B cell (primary cell): ENCODE measurements around the gene SYMPK. TPM values are rescaled to one million over a fixed set of nuclear protein-coding genes. Genes with fewer than 3 reads are reported as not detected.

Source experiments
- ATAC-seq: fragments of 200-7000 bp; cut with Tn5 transposase; one replicate; pipeline ENCODE4 v1.10.0; 2021; ENCODE audit warnings: low read depth, mild to moderate bottlenecking, moderate number of reproducible peaks, moderate library complexity
- CTCF ChIA-PET: fragments of 350-600 bp; sonication (Branson Sonifier 250); formaldehyde crosslinking; loops from one replicate; lab custom pipeline; 2021; ENCODE audit warnings: antibody characterized with exemption, inconsistent platforms; lab: Charles Lee
- POLR2A ChIA-PET: fragments of 350-600 bp; sonication (Branson Sonifier 250); formaldehyde crosslinking; loops from one replicate; lab custom pipeline; 2021; ENCODE audit warnings: antibody characterized with exemption; lab: Charles Lee
- DNase-seq: peaks from one replicate; pipeline ENCODE4 v3.0.0; 2013
- H2AFZ ChIP-seq: 2 replicates; pipeline ENCODE4 v1.6.1; 2012; ENCODE audit warnings: mild to moderate bottlenecking, low read depth, low read length; ENCODE audit not compliant: insufficient read depth, poor library complexity, severe bottlenecking
- H3K27ac ChIP-seq, 2 donors: 1 replicate in 1 of 2; 2 replicates in 1 of 2; pipeline ENCODE4 v1.5.1; 2012 to 2013; ENCODE audit warnings: low read length in 2 of 2, mild to moderate bottlenecking in 2 of 2, moderate library complexity in 1 of 2
- H3K27me3 ChIP-seq, 4 experiments: fragments of 200-600 bp in 1 of 4; sonication (generic) in 1 of 4; replicated peaks in 1 of 4; 1 replicate in 2 of 4; 2 replicates in 2 of 4; pipeline versions ENCODE4 v1.6.1 to v1.7.0; 2013 to 2016; ENCODE audit warnings: low read length in 3 of 4, mild to moderate bottlenecking in 2 of 4, mixed read lengths in 1 of 4, moderate library complexity in 1 of 4; ENCODE audit not compliant: insufficient read depth in 4 of 4, control insufficient read depth in 3 of 4; ENCODE audit errors: control extremely low read depth in 1 of 4
- H3K36me3 ChIP-seq, 2 experiments: replicated peaks in 1 of 2; 1 replicate in 1 of 2; 2 replicates in 1 of 2; pipeline versions ENCODE4 v1.6.1 to v1.7.1; 2013; ENCODE audit warnings: low read length in 1 of 2; ENCODE audit not compliant: insufficient read depth in 2 of 2, control insufficient read depth in 1 of 2; ENCODE audit errors: control extremely low read depth in 1 of 2, extremely low read depth in 1 of 2
- H3K4me1 ChIP-seq, 2 donors: fragments of 200-600 bp in 1 of 2; sonication (generic) in 1 of 2; 1 replicate in 1 of 2; 2 replicates in 1 of 2; pipeline versions ENCODE4 v1.5.1 to v1.6.1; 2013 to 2017; ENCODE audit warnings: low read length in 2 of 2; ENCODE audit not compliant: control insufficient read depth in 2 of 2, insufficient read depth in 2 of 2
- H3K4me2 ChIP-seq: replicated peaks from 2 replicates; pipeline ENCODE3; 2012; ENCODE audit warnings: mild to moderate bottlenecking, low read depth, low read length; ENCODE audit not compliant: poor library complexity, severe bottlenecking
- H3K4me3 ChIP-seq, 5 experiments: fragments of 200-600 bp in 1 of 5; sonication (generic) in 1 of 5; 1 replicate in 3 of 5; 2 replicates in 2 of 5; pipeline versions ENCODE4 v1.5.1 to v1.7.0; 2011 to 2016; ENCODE audit warnings: low read length in 4 of 5, mild to moderate bottlenecking in 4 of 5, low read depth in 2 of 5, control low read depth in 1 of 5, moderate library complexity in 1 of 5; ENCODE audit not compliant: insufficient read depth in 1 of 5; ENCODE audit errors: control extremely low read depth in 1 of 5, extremely low read depth in 1 of 5
- H3K79me2 ChIP-seq: fragments of 200-600 bp; sonication (generic); one replicate; pipeline ENCODE4 v1.6.0; 2016; ENCODE audit warnings: low read length; ENCODE audit not compliant: control insufficient read depth, insufficient read depth
- H3K9ac ChIP-seq: fragments of 200-600 bp; sonication (generic); 2 replicates; pipeline ENCODE4 v1.6.1; 2017; ENCODE audit warnings: mild to moderate bottlenecking, low read length, moderate library complexity
- H3K9me3 ChIP-seq, 3 donors: one replicate each; pipeline versions ENCODE4 v1.6.1 to v1.7.1; 2013; ENCODE audit warnings: low read length in 2 of 3; ENCODE audit not compliant: control insufficient read depth in 2 of 3, insufficient read depth in 1 of 3; ENCODE audit errors: control extremely low read depth in 1 of 3
- H4K20me1 ChIP-seq: 2 replicates; pipeline ENCODE4 v1.6.0; 2012; ENCODE audit warnings: mild to moderate bottlenecking, low read length; ENCODE audit not compliant: insufficient read depth, control insufficient read depth, poor library complexity, severe bottlenecking
- H3K27ac Mint-ChIP-seq: one replicate; pipeline ENCODE4 v1.8.0; 2021; ENCODE audit warnings: mixed read lengths
- H3K27me3 Mint-ChIP-seq: one replicate; pipeline ENCODE4 v1.8.0; 2021; ENCODE audit warnings: mixed read lengths
- H3K4me1 Mint-ChIP-seq: one replicate; pipeline ENCODE4 v1.8.0; 2021; ENCODE audit warnings: mixed read lengths
- H3K4me3 Mint-ChIP-seq: one replicate; pipeline ENCODE4 v1.8.0; 2021; ENCODE audit warnings: mixed read lengths
- H3K9me3 Mint-ChIP-seq: one replicate; pipeline ENCODE4 v1.8.0; 2022; ENCODE audit warnings: mixed read lengths; ENCODE audit not compliant: insufficient read depth
- EZH2 ChIP-seq: IDR thresholded peaks from 2 replicates; pipeline ENCODE4 v1.6.1; 2012; ENCODE audit warnings: borderline replicate concordance, low read depth, mild to moderate bottlenecking, moderate library complexity, low read length; ENCODE audit not compliant: insufficient read depth, poor library complexity, severe bottlenecking
- WGBS: methylation state at CpG from one replicate; pipeline ENCODE4 v1.1.5; 2013; ENCODE audit warnings: missing lambda C conversion rate; ENCODE audit not compliant: insufficient coverage; 5-methylcytosine and 5-hydroxymethylcytosine counted together
- intact Hi-C: fragments of 100-400 bp; cut with micrococcal nuclease; formaldehyde crosslinking; loops from one replicate; pipeline ENCODE4 v1.10.0; 2022
- polyA plus RNA-seq: library from polyadenylated mRNA; depleted of rRNA; stranded (reverse); fragments of >200 nt; gene quantifications from 2 replicates; pipeline ENCODE4 v1.2.3, GENCODE V29; 2012
- total RNA-seq, 2 donors: library from RNA; stranded (reverse); fragments of 120-200 nt in 1 of 2; gene quantifications; 1 replicate in 1 of 2; 2 replicates in 1 of 2; pipeline versions ENCODE4 v1.2.3 to v1.2.4, GENCODE V29; 2013 to 2022
- TF ChIP-seq, protein P1 (sequence below): fragments of 200-600 bp; IDR thresholded peaks from one replicate; pipeline ENCODE4 v1.8.0; 2022; ENCODE audit warnings: antibody characterized with exemption, mild to moderate bottlenecking

Gene SYMPK
- total and polyA plus RNA-seq, 2 donors (not counting 1 experiment from before 2014, with no cell fraction given) = 119 to 138 TPM

DNA sequence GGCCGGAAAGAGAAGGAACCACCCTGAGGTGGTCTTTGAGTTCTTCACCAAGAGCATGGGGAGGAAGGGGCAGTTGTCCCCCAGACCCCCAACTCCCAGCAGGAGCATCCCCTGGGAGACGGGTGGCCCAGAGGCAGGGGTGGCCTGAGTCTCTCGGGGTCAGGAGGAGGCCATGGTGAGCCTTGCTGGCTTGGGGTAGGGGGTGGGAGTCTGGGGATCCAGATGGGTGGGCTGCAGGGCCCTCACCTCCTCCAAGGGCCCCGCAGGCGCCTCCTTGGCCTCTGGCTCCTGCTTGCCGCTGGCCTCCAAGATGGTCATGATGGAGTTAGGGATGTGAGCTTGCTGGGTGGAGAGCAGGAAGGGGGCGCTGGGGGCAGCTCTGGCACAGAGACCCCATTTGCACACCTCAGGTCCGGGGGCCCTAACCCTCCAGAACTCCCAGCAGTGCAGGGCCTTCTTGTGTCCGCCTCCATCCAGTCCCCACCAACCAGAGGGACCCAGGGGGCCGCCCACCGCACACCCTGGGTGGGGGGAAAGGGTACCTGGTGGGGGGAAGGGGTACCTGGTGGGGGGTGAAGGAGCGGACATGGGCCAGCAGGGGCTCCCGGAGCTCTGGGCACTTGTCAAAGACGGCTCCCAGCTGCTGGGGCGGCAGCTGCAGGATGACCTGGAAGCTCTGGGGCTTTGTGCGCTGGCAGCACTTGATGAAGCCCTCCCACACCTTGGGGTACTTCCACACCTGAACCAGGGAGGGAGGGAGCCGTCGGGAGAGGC lies 46.5 kb downstream of the SYMPK start:
- H3K27ac ChIP-seq = no peak overlapping the region
- H3K4me3 ChIP-seq = no peak overlapping the region
- ChIA-PET CTCF (interaction anchor here (0.5 to 2.2 kb wide), 25 partner anchors 10 to 1128 kb away, joined by 3 to 23 read pairs (median 4); partner anchors contain the start of genes DMWD, IRF2BP1, SIX5 and SYMPK), POLR2A (interaction anchor here (0.7 kb wide), 2 partner anchors 65 to 76 kb away, joined by 5 to 6 read pairs; no protein-coding TSS in a partner anchor)
- no peak for TF ChIP-seq EZH2
- TF ChIP-seq, protein P1, sequence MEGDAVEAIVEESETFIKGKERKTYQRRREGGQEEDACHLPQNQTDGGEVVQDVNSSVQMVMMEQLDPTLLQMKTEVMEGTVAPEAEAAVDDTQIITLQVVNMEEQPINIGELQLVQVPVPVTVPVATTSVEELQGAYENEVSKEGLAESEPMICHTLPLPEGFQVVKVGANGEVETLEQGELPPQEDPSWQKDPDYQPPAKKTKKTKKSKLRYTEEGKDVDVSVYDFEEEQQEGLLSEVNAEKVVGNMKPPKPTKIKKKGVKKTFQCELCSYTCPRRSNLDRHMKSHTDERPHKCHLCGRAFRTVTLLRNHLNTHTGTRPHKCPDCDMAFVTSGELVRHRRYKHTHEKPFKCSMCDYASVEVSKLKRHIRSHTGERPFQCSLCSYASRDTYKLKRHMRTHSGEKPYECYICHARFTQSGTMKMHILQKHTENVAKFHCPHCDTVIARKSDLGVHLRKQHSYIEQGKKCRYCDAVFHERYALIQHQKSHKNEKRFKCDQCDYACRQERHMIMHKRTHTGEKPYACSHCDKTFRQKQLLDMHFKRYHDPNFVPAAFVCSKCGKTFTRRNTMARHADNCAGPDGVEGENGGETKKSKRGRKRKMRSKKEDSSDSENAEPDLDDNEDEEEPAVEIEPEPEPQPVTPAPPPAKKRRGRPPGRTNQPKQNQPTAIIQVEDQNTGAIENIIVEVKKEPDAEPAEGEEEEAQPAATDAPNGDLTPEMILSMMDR = no peak
- peaks cover 19 to 23% of the 10 kb centered on the region in 2 donors for H3K4me1 ChIP-seq
- Mint-ChIP-seq H3K4me3 (no peak overlapping the region), H3K27ac (no peak overlapping the region), H3K9me3 (no peaks in the 10 kb centered on the region), H3K27me3 (peaks cover 3% of the 10 kb centered on the region), H3K4me1 (peaks cover 11% of the 10 kb centered on the region)
- H3K9me3 ChIP-seq = no peaks in the 10 kb centered on the region
- no peak for ATAC-seq
- H3K4me2 ChIP-seq = peak overlapping the region; percentile 78
- H2AFZ ChIP-seq = peak overlapping the region; percentile 46
- no peaks in the 10 kb centered on the region for H3K79me2 ChIP-seq
- H3K9ac ChIP-seq = no peak overlapping the region
- peaks cover 14% of the 10 kb centered on the region for H4K20me1 ChIP-seq
- WGBS = 94% methylated on average over 10 of the region's 18 CpGs
- H3K27me3 ChIP-seq = peaks cover 0 to 6% (median 2%) of the 10 kb centered on the region in 4 experiments
- intact Hi-C loops = loop anchor here (1.0 to 2.0 kb wide), 5 partner anchors 24 to 200 kb away; partner anchors contain the start of genes DMWD and SYMPK
- peaks cover 0 to 16% of the 10 kb centered on the region in 2 experiments for H3K36me3 ChIP-seq
- DNase-seq = peak; percentile 40
